Right lung (tissue), 5 donors: ENCODE results near the gene ZG16B. TPM values are rescaled to one million over a fixed set of nuclear protein-coding genes. Genes with fewer than 3 reads are reported as not detected.
A peak's percentile ranks its signal among the peaks of the same experiment; 100 is the strongest.

ENCODE experiments used
- DNase-seq, 2 donors: peaks; one replicate each; pipeline ENCODE4 v3.0.0-alpha.2; 2013
- polyA plus RNA-seq, 5 donors: library from polyadenylated mRNA; unstranded; fragments of 120-200 nt; gene quantifications; one replicate each; pipeline versions ENCODE4 v1.2.1 to v1.2.3, GENCODE V29; 2013; ENCODE audit warnings: inconsistent platforms in 1 of 5, low replicate concordance in 1 of 5; ENCODE audit not compliant: insufficient read length in 5 of 5, insufficient read depth in 1 of 5

The ZG16B gene
- polyA plus RNA-seq, 5 donors, result 0.49 to 0.76 (median 0.59) TPM

DNA sequence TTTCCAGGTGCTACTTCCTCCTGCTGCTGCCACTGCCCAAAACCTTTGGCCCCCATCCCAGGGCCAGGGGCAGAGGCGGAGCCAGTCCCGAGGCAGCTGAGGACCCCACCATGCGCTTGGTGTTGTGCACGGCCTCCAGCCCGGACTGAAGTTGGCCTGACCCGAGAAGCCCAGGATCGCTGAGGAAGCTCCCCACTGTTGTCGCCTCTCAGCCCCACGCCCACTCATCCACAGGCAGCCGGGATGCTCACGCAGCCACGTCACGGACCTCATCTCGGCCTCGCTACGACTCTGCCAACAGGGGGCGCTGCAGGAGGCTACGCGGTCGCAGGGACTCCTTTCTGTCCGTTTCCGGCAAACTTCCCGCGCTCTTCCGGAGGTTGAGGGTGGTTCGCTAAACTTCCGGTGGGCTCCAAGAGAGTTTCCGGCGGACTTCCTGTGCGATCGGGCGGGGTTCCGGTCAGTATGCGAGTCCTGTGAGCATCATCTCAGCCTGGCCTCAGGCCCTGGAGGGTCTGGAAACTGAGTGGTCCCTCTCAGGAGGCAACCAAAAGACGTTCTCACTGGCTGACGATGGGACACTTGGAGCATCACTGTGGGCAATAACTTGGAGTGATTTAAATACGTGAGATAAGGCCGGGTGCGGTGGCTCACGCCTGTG is 12.4 kb downstream of the ZG16B start:
- DNase-seq, result peak in 1 of 2 donors; percentile 30

DNA sequence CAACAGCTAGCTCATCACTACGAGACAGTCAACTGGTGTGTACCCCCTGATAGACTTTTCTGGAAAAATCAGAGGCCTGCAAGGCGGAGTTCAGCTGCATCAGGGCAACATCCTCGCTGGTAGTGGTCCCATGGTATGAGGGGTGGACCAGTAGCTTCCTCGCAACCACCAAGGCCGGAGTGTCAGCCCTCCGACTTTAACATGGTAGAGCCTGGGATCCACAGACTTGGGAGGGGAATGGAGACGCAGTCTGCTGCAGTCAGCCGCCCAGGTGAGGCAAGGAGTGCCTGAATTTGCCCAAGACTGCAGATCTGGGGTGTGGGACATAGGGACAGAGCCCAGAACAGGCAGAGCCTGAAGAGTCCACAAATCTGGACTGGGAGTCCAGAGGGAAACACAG is 13.4 kb downstream of the ZG16B start:
- no peak for DNase-seq

DNA sequence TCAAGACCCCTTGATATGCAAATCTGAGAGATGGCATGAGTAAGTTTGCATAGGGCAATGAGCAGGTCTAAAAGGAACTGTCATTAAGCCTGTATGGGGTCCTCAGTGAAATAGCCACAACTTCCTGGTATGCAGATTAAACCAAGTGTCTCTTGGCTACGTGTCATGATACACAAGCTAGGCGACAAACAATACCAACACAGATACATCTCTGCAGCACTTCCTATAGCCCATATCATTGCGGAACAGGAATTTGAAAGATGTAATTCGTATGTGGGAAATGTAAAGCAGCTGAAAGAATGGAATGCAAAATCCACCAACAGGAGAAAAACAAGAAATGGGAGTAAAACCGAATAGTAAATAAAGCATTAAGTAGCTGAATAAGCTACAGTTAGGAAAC is 15.0 kb downstream of the ZG16B start:
- DNase-seq, result no peak

DNA sequence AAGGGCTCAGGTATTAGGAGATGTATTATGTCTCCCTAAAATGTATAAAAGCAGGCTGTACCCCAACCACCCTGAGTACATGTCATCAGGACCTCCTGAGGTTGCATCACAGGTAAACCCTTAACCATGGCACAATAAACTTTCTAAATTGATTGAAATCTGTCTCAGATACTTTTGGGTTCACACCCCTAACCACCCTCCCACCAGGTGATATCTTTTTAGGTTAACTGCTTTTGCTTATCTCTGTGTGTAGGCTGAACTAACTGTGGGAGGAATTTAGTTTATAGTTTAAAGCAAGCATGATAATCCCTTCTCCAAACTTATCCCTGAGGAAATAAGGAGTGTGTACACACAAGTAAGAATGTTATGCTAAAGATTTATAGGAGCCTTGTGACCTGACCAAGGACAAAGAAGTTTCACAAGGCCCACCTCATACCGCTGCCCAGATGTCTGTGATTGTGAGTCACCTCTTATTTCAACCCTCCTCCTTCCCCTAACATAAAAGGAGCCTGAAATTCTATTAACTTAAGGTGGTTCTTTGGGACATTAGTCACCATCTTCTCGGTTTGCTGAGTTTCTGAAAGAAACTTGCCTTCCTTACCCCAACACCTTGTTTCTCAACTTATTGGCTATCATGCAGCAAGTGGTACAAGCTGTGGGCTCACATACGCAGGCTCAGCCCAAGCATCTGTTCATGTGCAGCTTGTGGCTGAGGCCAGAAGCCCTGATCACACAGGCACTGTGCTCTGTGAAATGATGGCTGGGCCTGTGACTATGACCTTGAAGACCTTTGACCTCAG is 16.6 kb downstream of the ZG16B start:
- DNase-seq, result no peak

DNA sequence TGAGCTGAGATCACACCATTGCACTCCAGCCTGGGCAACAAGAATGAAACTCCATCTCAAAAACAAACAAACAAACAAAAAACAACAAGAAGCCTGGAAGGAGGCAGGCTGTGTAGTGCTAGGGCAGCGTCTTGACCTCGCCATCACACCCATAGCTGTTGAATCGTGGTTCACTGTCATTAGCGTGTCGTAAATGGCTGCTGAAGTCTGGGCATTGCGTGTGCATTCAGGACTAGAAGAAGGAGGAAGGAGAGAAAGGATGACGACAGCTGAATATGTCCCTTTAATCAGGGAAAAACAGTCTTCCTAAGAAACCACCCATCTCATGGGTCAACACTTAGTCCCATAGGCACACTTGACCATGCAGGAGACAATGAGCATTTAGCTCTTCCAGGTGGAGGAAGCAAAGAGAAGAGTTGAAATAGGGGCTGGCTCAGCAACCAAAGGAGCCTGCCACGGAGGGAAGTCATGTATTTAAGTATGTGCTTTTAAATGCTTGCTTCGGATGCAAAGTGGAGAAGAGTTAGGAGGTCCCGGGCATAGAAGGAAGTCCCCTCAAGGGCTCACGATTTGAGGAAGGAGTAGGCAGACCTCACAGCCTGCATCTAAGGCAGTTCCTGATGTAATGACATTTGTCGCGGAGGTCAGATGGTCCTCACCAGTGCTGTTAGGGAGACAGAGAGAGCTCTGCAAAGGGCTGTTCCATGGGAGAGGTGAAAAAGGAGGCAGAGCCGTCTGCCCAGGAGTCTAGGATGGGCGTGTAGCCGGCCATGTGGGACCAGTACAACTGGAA is 19.0 kb downstream of the ZG16B start:
- DNase-seq, result no peak

DNA sequence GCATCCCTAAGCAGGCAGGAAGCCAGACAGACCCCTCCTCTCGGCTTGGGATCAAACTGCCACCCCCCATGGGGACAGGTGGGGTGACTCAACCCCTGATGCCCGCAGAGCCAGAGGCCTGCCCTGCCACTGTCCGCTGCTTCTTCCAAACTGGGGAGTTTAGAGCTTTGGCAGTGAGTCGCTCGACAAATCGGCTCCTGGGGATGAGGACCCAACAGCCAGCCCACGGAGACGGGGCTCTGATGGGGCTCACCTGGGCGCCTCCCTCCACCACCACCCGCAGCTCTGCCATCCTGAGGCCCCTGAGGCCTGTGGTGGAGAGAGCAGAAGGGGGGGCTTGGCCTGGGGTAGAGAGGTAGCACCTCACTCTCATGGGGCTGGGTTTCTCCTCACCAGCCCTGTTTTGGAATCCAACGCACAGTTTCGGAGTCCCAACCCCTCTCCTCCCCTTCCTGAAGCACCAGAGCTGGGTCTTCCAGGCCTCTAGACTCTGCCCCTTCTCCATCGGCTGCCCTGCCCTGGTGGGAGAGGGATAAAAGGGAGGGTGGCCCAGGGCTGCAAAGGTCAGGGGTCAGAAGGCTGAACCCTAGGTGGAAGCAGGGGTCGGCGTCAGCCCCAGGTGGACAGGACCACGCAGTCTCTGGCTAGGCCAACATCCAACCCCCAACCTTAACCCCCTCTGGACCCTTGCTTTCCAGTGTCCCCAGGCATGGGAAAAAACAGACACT is 22.1 kb downstream of the ZG16B start:
- DNase-seq, result no peak

DNA sequence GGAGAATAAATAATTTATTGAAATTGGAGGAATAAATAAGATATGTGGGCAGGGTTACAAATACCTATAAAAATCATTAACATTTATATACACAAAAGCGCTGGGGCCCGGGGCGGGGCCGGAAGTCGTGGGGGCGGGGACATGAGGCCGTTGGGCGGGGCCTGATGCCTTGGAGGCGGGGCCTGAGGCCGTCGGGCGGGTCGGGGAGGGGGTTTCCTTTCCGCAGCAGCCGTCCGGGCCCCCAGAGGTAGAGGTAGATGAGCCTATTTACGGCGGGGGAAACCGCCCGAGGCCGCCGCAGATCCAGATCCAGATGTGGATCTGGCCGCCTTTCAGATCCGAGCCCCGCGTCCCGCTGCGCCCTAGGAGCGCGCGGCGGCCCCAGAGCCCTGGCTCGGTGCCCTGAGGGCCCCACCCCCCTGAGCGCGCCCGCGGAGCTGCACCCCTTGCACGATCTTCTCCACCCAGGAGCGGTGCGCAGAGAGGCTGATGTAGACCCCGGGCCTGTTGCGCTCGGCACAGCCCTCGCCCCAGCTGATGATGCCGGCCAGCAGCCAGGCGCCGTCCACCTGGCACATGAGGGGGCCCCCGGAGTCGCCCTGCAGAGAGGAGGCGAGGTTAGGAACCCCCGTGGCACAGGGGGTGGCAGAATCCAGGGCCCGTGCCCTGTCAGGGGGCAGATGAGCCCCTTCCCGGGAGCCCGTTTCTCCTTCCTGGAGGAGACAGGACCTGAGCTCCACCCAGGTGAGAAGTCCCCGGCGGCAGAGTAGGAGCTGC is 22.8 kb downstream of the ZG16B start:
- no peak for DNase-seq

DNA sequence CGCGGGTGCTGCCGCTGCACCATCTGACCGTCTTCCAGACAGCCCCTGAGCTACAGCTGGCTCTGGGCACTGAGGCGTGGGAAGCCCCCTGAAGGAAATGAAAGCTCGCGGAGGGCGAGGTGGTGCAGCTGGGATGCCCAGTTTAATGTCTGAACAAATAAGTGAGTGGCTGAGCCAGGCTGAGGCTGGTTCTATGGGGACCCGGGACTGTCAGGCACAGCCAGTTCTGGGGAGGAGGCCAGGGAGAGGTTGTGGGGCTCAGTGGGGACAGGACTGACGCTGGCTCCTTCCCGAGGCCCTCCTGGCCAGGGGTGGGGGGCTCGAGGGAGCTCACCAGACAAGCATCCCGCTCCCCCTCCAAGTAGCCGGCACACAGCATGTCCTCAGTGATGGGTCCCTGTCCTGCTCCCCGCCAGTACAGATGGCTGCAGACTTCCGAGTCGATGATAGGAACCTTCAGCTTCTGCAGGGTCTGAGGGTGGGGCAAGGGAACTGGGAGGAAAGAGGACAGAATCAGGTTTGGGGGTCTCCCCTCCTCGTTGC is 23.5 kb downstream of the ZG16B start:
- DNase-seq, result no peak

DNA sequence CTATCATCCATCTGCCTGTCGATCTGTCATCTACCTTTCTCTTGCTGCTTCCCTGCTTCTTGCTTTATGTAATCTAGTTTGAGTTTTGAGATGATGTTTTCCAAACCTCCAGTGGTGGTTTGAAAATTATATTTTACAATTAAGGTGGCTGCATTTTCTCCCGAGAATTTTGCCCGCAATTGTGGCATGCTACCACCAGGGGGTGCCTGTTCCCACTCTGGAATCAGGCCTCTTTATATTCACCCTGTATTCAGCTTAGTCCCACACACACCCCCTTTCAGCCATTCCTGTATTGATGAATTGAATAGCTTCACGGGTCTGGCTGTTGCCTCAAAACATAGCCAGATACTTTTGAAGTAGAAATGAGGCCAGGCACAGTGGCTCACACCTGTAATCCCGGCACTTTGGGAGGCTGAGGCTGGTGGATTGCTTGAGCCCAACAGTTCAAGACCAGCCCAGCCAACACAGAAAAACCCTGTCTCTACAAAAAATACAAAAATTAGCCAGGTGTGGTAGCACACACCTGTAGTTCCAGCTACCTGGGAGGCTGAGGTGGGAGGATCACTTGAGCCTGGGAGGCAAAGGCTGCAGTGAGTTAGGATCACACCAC is 24.7 kb downstream of the ZG16B start:
- DNase-seq, result no peak

DNA sequence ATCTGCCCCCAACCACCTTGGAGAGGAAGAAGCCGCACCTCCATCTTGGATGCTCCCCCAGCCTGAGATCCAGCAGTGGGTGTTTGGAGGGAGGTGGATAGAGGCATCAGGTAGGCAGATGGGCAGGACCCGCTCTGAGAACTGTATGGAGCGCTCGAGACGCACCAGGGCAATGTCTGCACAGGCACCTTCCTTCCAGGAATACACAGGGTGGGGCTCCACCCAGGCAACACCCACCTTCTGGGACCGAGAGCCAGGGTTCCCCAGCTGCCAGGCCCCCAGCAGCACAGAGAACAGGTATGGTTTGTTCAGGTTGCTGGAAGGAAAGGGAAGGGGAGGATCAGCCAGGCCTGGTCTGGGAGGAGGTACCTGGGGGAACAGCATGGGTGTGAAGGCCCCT is 25.4 kb downstream of the ZG16B start:
- DNase-seq, result no peak

DNA sequence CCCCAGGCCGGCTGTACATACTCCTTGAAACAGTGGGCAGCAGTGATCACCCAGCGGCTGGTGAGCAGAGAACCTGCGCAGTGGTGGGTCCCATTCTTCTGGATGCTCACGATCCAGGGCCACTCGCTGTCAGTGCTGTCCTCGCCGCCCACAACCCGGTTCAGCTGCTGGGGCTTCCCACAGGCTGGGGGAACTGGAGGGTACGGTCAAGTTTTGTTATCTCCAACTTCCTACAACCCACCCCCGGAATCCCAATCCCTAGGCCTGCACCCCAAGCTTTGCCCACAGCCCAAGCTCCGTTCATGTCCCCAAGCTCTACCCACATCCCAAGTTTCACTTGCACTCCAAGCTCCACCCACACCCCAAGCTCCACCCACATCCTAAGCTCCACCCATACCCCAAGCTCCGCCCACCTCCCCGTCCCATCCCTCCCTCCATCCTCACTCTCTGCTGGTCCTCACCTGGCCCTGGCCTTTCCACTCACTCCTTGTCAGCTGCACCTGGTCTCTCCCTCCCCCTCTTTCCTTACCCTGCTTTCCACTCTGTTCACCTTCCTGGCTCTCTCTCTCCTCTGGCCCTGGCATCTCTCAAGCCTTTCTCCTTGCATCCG is 26.1 kb downstream of the ZG16B start:
- no peak for DNase-seq

DNA sequence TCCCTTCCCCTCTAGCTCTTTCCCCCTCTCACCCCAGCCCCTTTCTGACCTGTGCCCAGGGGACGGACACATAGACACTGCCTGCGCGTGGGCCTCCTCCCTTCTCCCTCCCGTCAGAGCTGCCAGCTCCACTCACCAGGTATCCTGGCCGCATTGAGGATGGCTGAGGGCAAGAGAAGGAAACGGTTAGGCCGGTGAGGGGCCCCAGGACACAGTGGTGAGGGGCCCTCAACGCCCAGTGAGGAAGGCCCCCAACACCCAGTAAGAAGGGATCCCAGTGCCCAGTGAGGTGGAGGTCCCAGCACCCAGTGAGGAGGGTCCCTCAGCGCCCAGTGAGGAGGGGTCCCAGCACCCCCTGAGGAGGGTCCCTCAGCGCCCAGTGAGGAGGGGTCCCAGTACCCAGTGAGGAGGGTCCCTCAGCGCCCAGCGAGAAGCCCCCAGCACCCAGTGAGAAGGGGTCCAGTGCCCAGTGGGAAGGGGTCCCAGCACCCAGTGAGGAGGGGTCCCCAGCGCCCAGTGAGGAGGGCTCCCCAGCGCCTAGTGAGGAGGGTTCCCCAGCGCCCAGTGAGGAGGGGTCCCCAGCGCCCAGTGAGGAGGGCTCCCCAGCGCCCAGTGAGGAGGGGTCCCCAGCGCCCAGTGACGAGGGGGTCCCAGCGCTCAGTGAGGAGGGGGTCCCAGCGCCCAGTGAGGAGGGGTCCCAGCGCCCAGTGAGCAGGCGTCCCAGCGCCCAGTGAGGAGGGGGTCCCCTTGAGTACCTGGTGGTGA is 26.8 kb downstream of the ZG16B start:
- no peak for DNase-seq

DNA sequence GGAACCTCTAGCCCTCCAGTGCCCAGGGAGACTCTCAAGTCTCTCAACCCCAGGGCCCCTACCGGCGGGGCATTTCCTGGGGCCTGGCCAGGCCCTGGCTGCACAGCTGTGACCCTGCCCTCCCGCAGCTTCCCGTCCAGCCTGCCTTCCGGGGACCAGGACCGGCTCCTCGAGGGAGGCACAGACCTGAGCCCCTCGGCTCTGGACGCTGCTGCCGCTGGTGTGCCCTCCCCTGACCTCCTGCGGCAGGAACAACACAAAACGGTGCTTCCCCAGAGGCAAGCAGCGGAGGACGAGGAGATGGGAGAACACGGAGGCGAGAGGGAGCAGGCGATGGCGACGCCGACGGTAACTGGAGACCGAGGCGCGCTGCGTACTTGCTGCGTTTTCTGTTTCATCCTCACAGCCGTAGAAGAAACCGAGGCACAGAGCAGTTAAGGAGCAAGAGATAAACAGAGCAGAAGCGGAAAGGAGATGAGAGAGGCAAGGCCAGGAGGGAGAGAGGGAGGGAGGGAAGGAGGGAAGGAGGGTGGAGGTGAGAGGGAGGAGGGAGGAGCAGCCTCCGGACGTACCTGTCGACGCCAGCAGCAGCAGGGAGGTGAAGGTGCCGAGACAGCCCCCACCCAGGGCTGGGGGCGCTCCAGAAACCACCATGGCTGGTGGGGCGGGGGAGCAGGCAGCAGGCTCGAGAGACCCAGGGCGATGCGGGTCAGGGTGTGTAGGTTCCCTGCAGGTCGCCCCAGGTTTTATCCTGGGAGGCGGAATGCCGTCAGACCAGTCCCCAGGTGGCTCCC is 27.5 kb downstream of the ZG16B start, which contains the start of gene PRSS22:
TSS of gene PRSS22 (minus strand) at position 720 of the 794 bp plus-strand sequence. CDS start at position 654, 66 bp downstream.
- DNase-seq, result peak; percentile 38 to 62

DNA sequence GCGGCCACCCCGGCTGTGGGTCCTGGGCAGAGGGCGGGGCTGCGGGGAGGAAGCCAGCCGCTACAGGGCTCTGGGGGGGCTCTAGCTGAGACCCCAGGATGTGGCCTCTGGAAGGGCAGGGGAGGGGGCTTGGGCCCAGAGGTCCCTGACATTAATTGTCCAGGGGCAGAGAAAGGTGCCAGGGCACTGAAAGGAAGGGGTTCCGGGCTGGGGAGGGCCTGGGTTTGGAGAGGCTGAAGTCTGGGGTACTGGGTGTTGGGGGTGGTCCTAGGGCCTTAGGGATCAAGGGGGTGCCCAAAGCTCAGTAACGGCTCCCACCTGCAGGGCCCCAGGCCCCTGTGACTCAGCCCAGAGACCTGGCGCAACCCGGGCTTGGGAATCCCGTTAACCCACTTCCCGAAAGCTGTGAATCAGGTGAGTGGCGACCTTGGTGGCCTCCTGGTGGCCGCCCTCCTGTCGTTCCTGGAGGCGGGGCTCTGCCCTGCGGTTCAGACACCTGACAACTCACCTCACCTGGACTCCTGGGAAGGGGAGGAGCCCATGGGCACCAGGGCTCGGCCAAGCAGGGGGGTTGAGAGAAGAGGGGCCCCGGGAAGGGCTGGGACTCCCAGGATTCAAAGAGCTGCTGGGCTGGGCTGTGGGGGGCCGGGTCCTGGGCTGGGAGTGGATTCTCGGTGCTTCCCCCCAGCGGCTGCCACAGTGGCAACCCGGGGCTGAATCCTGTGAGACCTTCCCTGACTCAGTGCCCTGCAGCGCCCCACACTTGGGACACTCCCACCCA is 28.3 kb downstream of the ZG16B start:
- DNase-seq, result peak; percentile 65 to 72

DNA sequence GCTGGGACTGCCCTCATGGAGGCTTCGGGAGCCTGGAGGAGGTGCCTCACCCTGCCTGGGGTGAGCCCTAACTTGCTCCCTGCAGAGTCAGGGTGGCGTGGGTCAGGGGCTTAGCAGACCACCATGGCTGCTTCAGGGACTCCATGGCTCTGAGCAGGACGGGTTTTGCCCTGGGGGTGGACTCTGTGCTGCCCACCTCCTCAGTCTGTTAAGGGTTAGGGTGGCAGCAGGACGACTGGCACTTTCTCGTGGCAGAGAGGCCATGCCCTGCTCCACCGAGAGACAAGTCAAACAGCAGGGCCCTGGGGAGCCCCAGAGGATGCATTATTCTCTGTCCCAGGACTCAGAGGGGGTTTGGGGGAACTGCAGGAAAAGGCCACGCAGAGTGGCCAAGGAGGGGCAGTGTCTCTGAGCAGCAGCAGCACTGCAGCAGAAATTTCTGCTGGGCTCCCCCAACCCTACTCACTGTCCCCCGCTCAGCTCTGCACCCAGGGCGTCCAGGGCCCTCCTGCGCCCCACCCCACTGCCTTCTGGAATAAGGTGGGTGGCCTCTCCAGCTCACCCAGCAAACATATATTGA is 29.7 kb downstream of the ZG16B start:
- no peak for DNase-seq

DNA sequence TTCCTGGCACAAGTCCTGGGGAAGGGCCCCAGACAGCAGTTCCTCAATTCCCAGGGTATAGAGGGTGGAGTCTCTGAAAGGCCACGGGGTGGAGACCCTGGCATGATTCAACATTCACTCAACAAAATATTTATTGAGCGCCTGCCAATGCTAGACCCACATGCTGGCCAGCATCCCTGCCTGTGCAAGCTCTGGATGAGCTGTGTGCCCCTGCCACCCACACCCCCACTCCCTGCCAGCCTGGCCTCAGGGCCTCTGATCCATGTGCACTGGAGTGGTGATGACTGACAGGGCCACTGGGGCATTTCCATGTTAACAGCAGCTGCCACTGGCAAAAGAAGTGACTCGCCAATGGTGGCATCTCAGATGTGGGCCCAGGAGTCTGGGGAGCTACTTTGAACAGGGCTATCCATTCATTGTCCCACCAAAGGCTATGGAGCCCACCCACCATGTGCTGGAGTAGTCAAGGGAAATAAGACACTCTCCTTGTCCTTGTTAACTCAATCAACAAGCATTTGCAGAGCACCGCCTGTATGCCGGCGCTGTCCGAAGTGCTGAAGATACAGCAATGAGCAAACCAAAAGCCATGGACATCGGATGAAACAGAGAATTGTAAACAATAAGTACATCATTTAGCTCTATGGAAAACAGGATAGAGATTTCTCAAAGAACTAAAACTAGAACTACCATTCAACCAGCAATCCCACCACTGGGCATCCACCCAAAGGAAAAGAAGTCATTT is 30.9 kb downstream of the ZG16B start:
- no peak for DNase-seq
